Measurements from ENCODE around the gene PEX11G.
"Not testable (repeated sequence)": the region's sequence is repeated elsewhere in the genome, so short reads cannot be mapped to it uniquely, and the experiment has no call there.

PEX11G gene

GRCh38 chr19:7463575-7463974 lies 25.3 kb downstream of the PEX11G start:
- DNase-seq: no peak

GRCh38 chr19:7461841-7462629 lies 26.8 kb downstream of the PEX11G start:
- no peak for DNase-seq

- DNase-seq: no peak
Observed at GRCh38 chr19:7460562-7460966, 28.3 kb downstream of the PEX11G start.

- DNase-seq: no peak
Observed at GRCh38 chr19:7459773-7460172, 29.1 kb downstream of the PEX11G start.

GRCh38 chr19:7458675-7459074 lies 30.2 kb downstream of the PEX11G start:
- DNase-seq: no peak

- no peak for DNase-seq
Observed at GRCh38 chr19:7456964-7457541, 31.8 kb downstream of the PEX11G start.

GRCh38 chr19:7455600-7456296 lies 33.1 kb downstream of the PEX11G start:
- DNase-seq: no peak

GRCh38 chr19:7454998-7455397 lies 33.8 kb downstream of the PEX11G start:
- no peak for DNase-seq

- DNase-seq: peak; percentile 38
Observed at GRCh38 chr19:7450243-7451223, 38.3 kb downstream of the PEX11G start.

GRCh38 chr19:7449391-7450070 lies 39.3 kb downstream of the PEX11G start:
- DNase-seq: not testable (repeated sequence)

GRCh38 chr19:7447648-7448047 lies 41.2 kb downstream of the PEX11G start:
- no peak for DNase-seq

- no peak for DNase-seq
Observed at GRCh38 chr19:7445104-7445503, 43.7 kb downstream of the PEX11G start.

GRCh38 chr19:7444042-7444441 lies 44.8 kb downstream of the PEX11G start:
- DNase-seq: no peak

- no peak for DNase-seq
Observed at GRCh38 chr19:7442423-7442822, 46.4 kb downstream of the PEX11G start.

GRCh38 chr19:7441468-7442146 lies 47.2 kb downstream of the PEX11G start:
- DNase-seq: no peak

- no peak for DNase-seq
Observed at GRCh38 chr19:7440188-7440975, 48.5 kb downstream of the PEX11G start.

GRCh38 chr19:7435586-7435985 lies 53.2 kb downstream of the PEX11G start:
- no peak for DNase-seq

GRCh38 chr19:7434391-7434790 lies 54.4 kb downstream of the PEX11G start:
- no peak for DNase-seq

- DNase-seq: not testable (repeated sequence)
Observed at GRCh38 chr19:7433456-7433855, 55.4 kb downstream of the PEX11G start.

GRCh38 chr19:7429638-7430282 lies 59.1 kb downstream of the PEX11G start:
- no peak for DNase-seq
